C1 segment of cervical spinal cord (tissue), 14 donors: ENCODE measurements around the gene SIL1.
A peak's percentile ranks its signal among the peaks of the same experiment; 100 is the strongest.
"Not testable (repeated sequence)": the region's sequence is repeated elsewhere in the genome, so short reads cannot be mapped to it uniquely, and the experiment has no call there.

ENCODE experiments used
- DNase-seq, 14 donors: peaks; one replicate each; lab custom pipeline; 2025; lab: John Stamatoyannopoulos, UW

SIL1 gene

DNA sequence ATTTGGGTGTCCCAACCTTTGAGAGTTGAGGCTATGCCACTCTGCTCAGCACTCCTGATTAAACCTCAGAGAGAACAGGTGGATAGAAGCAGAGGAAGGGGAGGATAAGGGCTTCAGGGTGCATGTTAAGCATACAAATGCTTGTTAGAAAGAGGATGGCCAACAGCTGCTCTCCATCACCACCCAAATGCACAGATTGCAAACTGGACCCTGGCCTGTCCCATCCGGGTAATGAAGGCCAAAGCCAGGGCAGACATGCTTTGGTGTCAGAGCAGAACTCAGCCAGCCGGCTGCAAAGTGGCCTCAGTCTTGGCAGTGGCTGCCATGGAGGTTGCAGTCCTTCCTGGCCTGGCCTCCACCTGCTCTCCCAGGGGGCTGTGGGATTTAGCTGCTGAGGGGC lies 84.3 kb downstream of the SIL1 start:
- no peak for DNase-seq

DNA sequence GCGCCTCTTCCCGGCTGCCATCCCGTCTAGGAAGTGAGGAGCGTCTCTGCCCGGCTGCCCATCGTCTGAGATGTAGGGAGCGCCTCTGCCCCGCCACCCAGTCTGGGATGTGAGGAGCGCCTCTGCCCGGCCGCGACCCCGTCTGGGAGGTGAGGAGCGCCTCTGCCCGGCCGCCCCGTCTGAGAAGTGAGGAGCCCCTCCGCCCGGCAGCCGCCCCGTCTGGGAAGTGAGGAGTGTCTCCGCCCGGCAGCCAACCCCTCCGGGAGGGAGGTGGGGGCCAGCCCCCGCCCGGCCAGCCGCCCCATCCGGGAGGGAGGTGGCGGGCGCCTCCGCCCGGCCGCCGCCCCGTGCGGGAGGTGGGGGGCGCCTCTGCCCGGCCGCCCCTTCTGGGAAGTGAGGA lies 85.8 kb downstream of the SIL1 start:
- DNase-seq: not testable (repeated sequence)

DNA sequence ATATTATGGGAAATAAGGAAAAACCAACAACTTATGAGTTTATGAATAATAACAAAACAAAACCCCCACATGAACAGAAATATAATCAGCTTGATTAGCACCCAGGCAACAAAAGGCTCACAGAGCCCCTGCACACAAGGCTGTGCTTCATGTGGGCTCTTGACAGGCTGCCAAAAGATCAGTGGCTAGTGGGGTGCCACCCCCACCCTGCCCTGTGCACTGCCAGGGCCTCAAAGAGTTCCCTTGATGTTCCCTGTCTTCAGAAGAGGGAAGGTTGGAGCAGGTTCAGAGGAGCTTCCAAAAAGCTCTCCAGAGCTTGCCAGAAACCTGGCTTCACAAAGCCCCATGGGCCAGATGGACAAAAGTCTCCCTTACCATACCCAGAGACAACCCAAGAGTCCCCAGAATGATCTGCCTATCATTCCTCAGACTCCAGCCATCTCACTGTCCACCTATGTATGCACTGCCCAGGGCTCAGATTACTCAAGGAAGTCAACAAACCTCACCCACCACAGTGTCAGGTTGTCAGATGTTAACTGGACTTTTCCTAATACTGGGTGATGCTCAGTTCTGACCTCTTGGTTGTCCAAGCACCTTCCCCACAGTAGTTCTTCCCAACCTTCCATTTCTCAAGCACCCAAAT lies 87.5 kb downstream of the SIL1 start:
- peak in 8 of 14 donors; percentile 23 to 57 (median 34) for DNase-seq

GRCh38 chr5:139108063-139108824 lies 89.9 kb downstream of the SIL1 start:
- DNase-seq: peak in 1 of 14 donors; percentile 15

DNA sequence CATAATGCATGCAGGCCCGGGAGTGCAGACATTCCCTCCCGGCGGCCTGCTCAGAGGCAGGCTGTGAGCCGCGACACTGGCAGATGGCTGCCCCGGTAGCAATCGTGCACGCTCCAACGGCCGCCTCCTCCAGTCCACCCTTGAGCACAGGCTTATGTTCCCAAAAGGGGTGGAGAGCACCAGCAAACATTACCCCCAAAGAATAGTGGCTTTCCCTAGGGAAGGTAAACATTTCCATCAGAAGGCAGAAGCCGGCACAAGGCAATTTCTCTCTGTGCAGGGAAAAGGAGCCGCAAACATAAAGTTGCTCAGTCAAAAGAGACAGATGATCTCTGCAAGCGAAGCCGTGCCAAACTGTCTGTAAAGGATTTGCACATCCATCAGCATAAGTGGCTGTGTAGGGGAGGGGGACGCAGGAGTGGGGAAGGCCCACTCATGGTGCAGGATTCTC lies 92.5 kb downstream of the SIL1 start:
- DNase-seq: peak in 8 of 14 donors; percentile 15 to 90 (median 36)

GRCh38 chr5:139104577-139105276 lies 93.4 kb downstream of the SIL1 start:
- DNase-seq: peak in 7 of 14 donors; percentile 16 to 88 (median 24)

DNA sequence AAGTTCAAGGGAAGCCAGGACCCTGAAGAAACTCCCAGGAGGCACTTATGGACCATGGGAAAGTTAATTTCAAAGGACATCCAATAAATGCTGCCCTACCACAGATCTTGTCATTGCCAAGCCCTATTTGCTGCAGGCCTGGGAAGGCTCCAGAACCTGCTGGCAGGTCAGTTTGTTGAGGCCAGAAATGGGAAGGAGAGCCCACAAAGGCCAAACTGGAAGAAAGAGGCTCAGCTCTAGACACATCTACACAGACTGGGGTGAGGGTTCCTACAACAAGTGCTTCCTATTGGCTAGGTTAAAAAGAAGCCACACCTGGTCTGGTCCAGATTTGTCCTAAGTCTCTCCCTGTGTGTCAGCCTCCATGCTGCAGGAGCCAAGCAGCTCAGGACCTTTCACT lies 94.4 kb downstream of the SIL1 start:
- peak in 2 of 14 donors; percentile 6 to 52 for DNase-seq

- no peak for DNase-seq
Observed at GRCh38 chr5:139100825-139101224, 97.3 kb downstream of the SIL1 start.

DNA sequence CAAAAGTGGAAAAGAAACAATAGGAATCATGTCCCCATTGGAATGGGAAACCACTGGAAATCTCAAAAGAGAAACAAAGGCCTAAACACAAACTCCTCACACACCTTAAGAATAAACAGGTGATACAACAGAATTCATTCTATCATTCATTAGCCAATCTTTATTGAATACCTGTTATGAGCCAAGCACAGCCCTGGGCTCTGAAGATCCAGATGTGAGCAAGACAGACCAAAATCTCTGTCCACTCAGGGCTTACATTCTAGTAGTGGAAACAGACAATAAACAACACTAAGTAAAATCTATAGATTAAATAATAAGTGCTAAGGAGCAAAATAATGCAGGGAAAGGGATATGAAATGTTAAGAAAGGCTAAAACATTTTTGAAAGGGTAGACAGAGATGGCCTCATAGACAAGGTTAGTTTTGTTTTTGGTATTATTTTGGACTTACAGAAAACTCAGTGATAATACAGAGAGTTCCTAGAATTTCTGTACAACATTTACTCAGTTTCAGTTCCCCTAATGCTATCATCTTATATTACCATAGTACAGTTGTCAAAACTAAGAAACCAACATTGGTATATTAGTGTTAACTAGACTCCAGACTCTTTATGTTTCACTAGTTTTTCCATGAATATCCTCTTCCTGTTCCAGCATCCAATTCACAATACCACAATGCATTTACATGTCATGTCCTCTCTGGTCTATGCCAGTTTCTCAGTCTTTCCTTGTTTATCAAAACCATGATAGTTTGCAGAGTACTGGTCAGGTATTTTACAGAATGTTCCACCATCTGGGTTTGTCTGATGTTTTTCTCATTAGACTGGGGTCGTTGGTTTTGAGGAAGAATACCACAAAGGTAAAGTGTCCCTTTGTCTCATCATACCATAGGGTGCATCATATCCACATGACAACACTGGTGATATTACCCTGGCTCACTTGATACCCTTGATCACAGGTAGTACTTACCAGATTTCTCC lies 103.7 kb downstream of the SIL1 start:
- no peak for DNase-seq

DNA sequence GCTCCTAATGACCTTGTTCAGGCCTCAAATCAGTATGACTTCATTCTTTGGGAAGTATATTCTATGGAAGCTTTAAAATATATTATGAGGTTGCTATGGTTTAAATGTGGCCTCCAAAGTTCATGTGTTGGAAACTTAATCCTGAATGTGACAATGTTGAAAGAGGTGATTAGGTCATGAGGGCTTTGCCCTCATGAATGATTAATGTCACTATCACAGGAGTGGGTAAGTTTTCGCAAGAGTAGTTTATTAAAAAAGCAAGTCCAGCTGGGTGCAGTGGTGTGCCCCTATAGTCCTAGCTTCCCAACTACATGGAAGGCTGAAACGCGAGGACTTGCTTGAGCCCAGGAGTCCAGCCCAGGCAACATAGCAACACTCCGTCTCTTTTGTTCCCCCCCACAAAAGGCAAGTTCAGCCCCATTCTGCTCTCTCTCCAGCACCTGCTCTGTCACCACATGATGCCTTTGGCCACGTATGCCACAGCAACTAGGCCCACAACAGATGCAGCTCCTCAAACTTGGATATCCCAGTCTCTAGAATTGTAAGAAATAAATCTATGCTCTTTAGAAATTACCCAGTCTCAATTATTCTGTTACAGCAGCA lies 105.3 kb downstream of the SIL1 start:
- no peak for DNase-seq

GRCh38 chr5:139091439-139092156 lies 106.6 kb downstream of the SIL1 start:
- peak in 1 of 14 donors; percentile 2 for DNase-seq

GRCh38 chr5:139090581-139090980 lies 107.6 kb downstream of the SIL1 start:
- DNase-seq: no peak

DNA sequence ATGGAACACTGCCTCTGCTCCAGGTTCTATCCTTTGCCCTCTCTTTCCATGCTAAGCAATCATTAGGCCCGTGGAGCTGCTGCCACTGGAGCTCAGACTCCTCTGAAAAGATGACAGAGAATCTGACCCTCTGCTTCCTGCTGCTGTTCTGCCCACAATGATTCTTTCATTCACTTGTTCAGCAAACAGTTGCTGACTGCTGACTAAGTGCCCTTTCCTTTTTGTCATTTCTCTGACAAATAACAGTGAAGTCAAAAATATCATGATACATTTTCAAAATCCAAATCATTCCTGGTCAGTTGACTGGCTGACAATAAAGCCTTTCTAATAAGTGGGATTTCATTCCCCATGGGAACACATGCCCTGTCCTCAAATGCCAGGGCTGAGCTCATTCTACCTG lies 110.1 kb downstream of the SIL1 start:
- no peak for DNase-seq

DNA sequence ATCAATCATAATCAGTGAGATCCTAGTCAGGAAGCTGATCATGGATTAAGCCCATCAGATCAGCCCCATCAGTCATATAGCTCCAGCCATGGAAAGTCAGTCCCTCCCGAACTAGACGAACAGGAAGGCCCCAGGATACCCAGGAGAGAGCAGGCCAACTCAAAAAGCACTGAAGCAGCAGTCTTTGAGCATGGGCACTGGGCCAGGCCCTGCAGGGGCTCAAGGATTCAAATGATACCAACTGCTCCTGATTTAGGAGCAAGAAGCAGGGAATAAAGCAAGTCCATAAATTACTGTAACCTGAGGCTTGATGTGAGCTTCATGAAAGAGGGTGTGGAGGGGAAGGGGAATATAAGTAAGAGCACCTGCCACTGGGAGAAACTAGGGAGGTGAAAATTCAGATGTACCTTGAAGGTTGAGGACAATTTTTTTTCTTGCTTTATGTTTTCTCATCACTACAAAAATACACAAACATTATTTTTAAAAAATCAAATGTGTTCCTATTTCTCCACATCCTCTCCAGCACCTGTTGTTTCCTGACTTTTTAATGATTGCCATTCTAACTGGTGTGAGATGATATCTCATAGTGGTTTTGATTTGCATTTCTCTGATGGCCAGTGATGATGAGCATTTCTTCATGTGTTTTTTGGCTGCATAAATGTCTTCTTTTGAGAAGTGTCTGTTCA lies 115.2 kb downstream of the SIL1 start:
- DNase-seq: peak in 1 of 14 donors; percentile 60

- DNase-seq: no peak
Observed at GRCh38 chr5:139079991-139080610, 118.1 kb downstream of the SIL1 start.

- no peak for DNase-seq
Observed at GRCh38 chr5:139079225-139079990, 118.8 kb downstream of the SIL1 start.

GRCh38 chr5:139078345-139078744 lies 119.8 kb downstream of the SIL1 start:
- no peak for DNase-seq

DNA sequence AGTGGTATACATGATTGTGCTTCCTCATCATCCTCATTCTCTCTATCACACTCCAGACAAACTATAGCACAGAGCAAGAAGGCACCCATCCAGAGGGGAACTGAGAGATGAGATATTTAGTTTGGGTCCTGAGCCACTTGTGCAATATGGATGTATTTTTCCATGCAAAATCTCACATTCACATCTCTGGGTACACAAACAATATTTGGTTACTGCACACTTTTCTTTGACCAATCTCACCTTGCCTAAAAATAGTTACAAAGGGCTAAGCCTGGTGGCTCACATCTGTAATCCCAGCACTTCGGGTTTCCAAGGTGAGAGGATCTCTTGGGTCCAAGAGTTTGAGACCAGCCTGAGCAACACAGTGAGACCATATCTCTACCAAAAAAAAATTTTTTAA lies 120.3 kb downstream of the SIL1 start:
- no peak for DNase-seq
